Spleen (tissue), 7 donors: ENCODE results near the gene EDDM3A.

Source experiments
- CTCF ChIP-seq, 11 experiments: fragments of 200-600 bp in 7 of 11; fragments of 450-650 bp in 4 of 11; sonication (generic) in 4 of 11; IDR thresholded peaks in 8 of 11; conservative IDR thresholded peaks in 3 of 11; 1 replicate in 7 of 11; 2 replicates in 4 of 11; pipeline versions ENCODE4 v1.4.0 to v1.8.0; 2016 to 2021; ENCODE audit warnings: antibody characterized with exemption in 11 of 11, inconsistent platforms in 4 of 11, mild to moderate bottlenecking in 1 of 11
- POLR2A ChIP-seq, 3 donors: fragments of 450-650 bp; IDR thresholded peaks; one replicate each; pipeline ENCODE4 v1.5.1; 2017; ENCODE audit warnings: antibody characterized with exemption in 3 of 3, mild to moderate bottlenecking in 1 of 3
- POLR2AphosphoS5 ChIP-seq, 3 donors: sonication (generic); formaldehyde crosslinking; IDR thresholded peaks; one replicate each; pipeline ENCODE4 v1.5.1; 2017; ENCODE audit warnings: antibody characterized with exemption in 3 of 3
- donor health status: DM: no; HTN: no; CAD: no; lungs with moderate emphysema.
- donor health status: DM: no; HTN: no; CAD: no.
- donor health status: DM: no; HTN: no; CAD: no.

DNA sequence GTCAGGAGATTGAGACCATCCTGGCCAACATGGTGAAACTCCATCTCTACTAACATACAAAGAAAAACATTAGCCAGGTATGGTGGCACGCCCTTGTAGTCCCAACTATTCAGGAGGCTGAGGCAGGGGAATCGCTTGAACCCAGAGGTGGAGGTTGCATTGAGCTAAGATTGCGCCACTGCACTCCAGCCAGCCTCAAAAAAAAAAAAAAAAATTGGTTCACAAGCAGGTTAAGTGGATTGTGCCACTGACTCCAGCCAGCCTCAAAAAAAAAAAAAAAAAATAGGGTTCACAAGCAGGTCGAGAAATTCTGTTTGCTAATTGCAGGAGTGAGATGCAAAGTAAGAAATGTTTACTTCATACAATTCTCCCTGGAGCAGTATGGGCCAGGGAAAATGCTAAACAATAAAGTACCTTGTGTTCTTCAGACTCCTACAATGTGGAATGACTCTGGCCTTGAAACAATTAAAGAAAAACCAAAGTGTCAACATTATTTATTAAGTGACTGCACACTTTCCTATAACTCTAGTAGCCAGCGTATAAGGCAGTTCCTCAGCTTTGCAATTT is 28.7 kb downstream of the EDDM3A start:
- TF ChIP-seq POLR2A (IDR thresholded peaks at IDR 0.05) (no peak), CTCF (IDR thresholded peaks at IDR 0.05 in 8 of 11, conservative IDR thresholded peaks at IDR 0.05 in 3 of 11) (no peak), POLR2AphosphoS5 (IDR thresholded peaks at IDR 0.05) (no peak)
